IgD-negative memory B cell (primary cell): ENCODE data around the gene HIF3A. TPM values are rescaled to one million over a fixed set of nuclear protein-coding genes. Genes with fewer than 3 reads are reported as not detected.
"Not testable (repeated sequence)": the region's sequence is repeated elsewhere in the genome, so short reads cannot be mapped to it uniquely, and the experiment has no call there.

ENCODE experiments used
- H3K27ac Mint-ChIP-seq, 3 donors: one replicate each; pipeline ENCODE4 v1.8.0; 2020 to 2022; ENCODE audit warnings: mild to moderate bottlenecking in 3 of 3, mixed read lengths in 3 of 3, moderate library complexity in 1 of 3
- H3K27me3 Mint-ChIP-seq: one replicate; pipeline ENCODE4 v1.8.0; 2021; ENCODE audit warnings: mixed read lengths
- H3K36me3 Mint-ChIP-seq: one replicate; pipeline ENCODE4 v1.8.0; 2020; ENCODE audit warnings: mild to moderate bottlenecking, mixed read lengths
- H3K4me1 Mint-ChIP-seq, 3 donors: one replicate each; pipeline ENCODE4 v1.8.0; 2020 to 2022; ENCODE audit warnings: mixed read lengths in 3 of 3, mild to moderate bottlenecking in 1 of 3
- H3K4me3 Mint-ChIP-seq, 4 donors: one replicate each; pipeline ENCODE4 v1.8.0; 2020 to 2022; ENCODE audit warnings: mild to moderate bottlenecking in 4 of 4, mixed read lengths in 4 of 4, moderate library complexity in 3 of 4
- H3K9me3 Mint-ChIP-seq, 3 donors: one replicate each; pipeline ENCODE4 v1.8.0; 2020 to 2021; ENCODE audit warnings: mixed read lengths in 3 of 3, mild to moderate bottlenecking in 1 of 3
- polyA plus RNA-seq: library from polyadenylated mRNA; unstranded; fragments of 300-500 nt; fragmentation: Illumina TruSeq; gene quantifications from one replicate; pipeline ENCODE4 v1.2.3, GENCODE V29; 2021

HIF3A gene
- polyA plus RNA-seq, 1 donor from 2014 or later = not detected

- no peak overlapping the region for H3K4me3 Mint-ChIP-seq
- peaks cover 3% of the 10 kb centered on the region for H3K36me3 Mint-ChIP-seq
- H3K27ac Mint-ChIP-seq = no peak overlapping the region
- peaks cover 4% of the 10 kb centered on the region for H3K27me3 Mint-ChIP-seq
- peaks cover 4 to 12% (median 6%) of the 10 kb centered on the region in 3 donors for H3K9me3 Mint-ChIP-seq
- H3K4me1 Mint-ChIP-seq = no peaks in the 10 kb centered on the region
Measured at GRCh38 chr19:46303691-46304397, 7.0 kb downstream of the HIF3A start.

GRCh38 chr19:46306501-46306900, 9.7 kb downstream of the HIF3A start:
- Mint-ChIP-seq H3K4me3 (no peak overlapping the region), H3K27me3 (no peaks in the 10 kb centered on the region), H3K36me3 (peaks cover 3% of the 10 kb centered on the region), H3K27ac (no peak overlapping the region), H3K9me3 (peaks cover 6 to 12% (median 8%) of the 10 kb centered on the region in 3 donors), H3K4me1 (no peaks in the 10 kb centered on the region)

GRCh38 chr19:46308510-46308909, 11.7 kb downstream of the HIF3A start:
- peaks cover 3% of the 10 kb centered on the region for H3K36me3 Mint-ChIP-seq
- no peak overlapping the region for H3K27ac Mint-ChIP-seq
- H3K27me3 Mint-ChIP-seq = peaks cover 2% of the 10 kb centered on the region
- H3K4me3 Mint-ChIP-seq = no peak overlapping the region
- no peaks in the 10 kb centered on the region for H3K4me1 Mint-ChIP-seq
- H3K9me3 Mint-ChIP-seq = peaks cover 6 to 12% (median 8%) of the 10 kb centered on the region in 3 donors

- no peaks in the 10 kb centered on the region for H3K4me1 Mint-ChIP-seq
- H3K27ac Mint-ChIP-seq = no peak overlapping the region
- peaks cover 3% of the 10 kb centered on the region for H3K36me3 Mint-ChIP-seq
- peaks cover 6 to 12% (median 6%) of the 10 kb centered on the region in 3 donors for H3K9me3 Mint-ChIP-seq
- peaks cover 2% of the 10 kb centered on the region for H3K27me3 Mint-ChIP-seq
- H3K4me3 Mint-ChIP-seq = no peak overlapping the region
Measured at GRCh38 chr19:46309056-46309455, 12.2 kb downstream of the HIF3A start.

GRCh38 chr19:46311444-46311843, 14.6 kb downstream of the HIF3A start:
- no peaks in the 10 kb centered on the region for H3K4me1 Mint-ChIP-seq
- H3K27me3 Mint-ChIP-seq = peaks cover 2% of the 10 kb centered on the region
- peaks cover 3% of the 10 kb centered on the region for H3K36me3 Mint-ChIP-seq
- peaks cover 2 to 11% (median 4%) of the 10 kb centered on the region in 3 donors for H3K9me3 Mint-ChIP-seq
- H3K27ac Mint-ChIP-seq = no peak overlapping the region
- no peak overlapping the region for H3K4me3 Mint-ChIP-seq

GRCh38 chr19:46313540-46314469, 17.0 kb downstream of the HIF3A start:
- H3K27ac Mint-ChIP-seq, H3K36me3 Mint-ChIP-seq, H3K9me3 Mint-ChIP-seq, H3K27me3 Mint-ChIP-seq, H3K4me3 Mint-ChIP-seq, H3K4me1 Mint-ChIP-seq: not testable (repeated sequence)

DNA sequence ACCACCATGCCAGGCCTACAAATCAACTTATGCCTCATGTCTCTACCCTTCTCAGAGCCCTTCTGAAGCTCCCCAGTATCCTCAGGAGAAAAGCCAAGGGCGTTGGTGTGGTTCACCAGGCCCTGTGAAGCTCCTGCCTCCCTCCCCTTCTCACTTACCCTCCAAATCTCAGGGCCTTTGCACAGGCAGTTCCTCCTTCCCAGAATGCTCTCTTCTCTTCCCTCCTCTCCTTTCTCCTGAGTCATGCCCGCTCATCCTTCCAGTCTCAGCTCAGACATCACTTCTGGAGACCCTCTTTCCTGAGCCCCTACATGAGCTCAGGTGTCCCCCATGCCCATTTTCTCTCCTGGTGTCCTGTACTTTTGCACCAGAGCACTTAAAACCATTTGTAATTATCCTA, 20.5 kb downstream of the HIF3A start:
- no peaks in the 10 kb centered on the region for H3K36me3 Mint-ChIP-seq
- peaks cover 2% of the 10 kb centered on the region for H3K27me3 Mint-ChIP-seq
- no peak overlapping the region for H3K4me3 Mint-ChIP-seq
- peaks cover 0 to 4% (median 0%) of the 10 kb centered on the region in 3 donors for H3K4me1 Mint-ChIP-seq
- no peak overlapping the region for H3K27ac Mint-ChIP-seq
- H3K9me3 Mint-ChIP-seq = peaks cover 0 to 3% (median 0%) of the 10 kb centered on the region in 3 donors

- Mint-ChIP-seq H3K27me3 (no peaks in the 10 kb centered on the region), H3K27ac (no peak overlapping the region), H3K4me1 (peaks cover 0 to 4% (median 0%) of the 10 kb centered on the region in 3 donors), H3K9me3 (peaks cover 0 to 3% (median 2%) of the 10 kb centered on the region in 3 donors), H3K4me3 (no peak overlapping the region), H3K36me3 (peaks cover 2% of the 10 kb centered on the region)
Measured at GRCh38 chr19:46319613-46320012, 22.8 kb downstream of the HIF3A start.

- H3K4me3 Mint-ChIP-seq = no peak overlapping the region
- peaks cover 0 to 4% (median 0%) of the 10 kb centered on the region in 3 donors for H3K4me1 Mint-ChIP-seq
- H3K27ac Mint-ChIP-seq = peak overlapping the region in 1 of 3 donors; percentile 8
- H3K9me3 Mint-ChIP-seq = peaks cover under 1 to 6% (median 5%) of the 10 kb centered on the region in 3 donors
- peaks cover 2% of the 10 kb centered on the region for H3K36me3 Mint-ChIP-seq
- H3K27me3 Mint-ChIP-seq = peaks cover 3% of the 10 kb centered on the region
Measured at GRCh38 chr19:46320559-46320958, 23.7 kb downstream of the HIF3A start.

GRCh38 chr19:46321653-46322052, 24.8 kb downstream of the HIF3A start:
- H3K27me3 Mint-ChIP-seq = peaks cover 3% of the 10 kb centered on the region
- peaks cover 3 to 6% (median 3%) of the 10 kb centered on the region in 3 donors for H3K9me3 Mint-ChIP-seq
- peak overlapping the region in 1 of 3 donors; percentile 80 for H3K27ac Mint-ChIP-seq
- peaks cover 0 to 4% (median 0%) of the 10 kb centered on the region in 3 donors for H3K4me1 Mint-ChIP-seq
- peaks cover 4% of the 10 kb centered on the region for H3K36me3 Mint-ChIP-seq
- no peak overlapping the region for H3K4me3 Mint-ChIP-seq

DNA sequence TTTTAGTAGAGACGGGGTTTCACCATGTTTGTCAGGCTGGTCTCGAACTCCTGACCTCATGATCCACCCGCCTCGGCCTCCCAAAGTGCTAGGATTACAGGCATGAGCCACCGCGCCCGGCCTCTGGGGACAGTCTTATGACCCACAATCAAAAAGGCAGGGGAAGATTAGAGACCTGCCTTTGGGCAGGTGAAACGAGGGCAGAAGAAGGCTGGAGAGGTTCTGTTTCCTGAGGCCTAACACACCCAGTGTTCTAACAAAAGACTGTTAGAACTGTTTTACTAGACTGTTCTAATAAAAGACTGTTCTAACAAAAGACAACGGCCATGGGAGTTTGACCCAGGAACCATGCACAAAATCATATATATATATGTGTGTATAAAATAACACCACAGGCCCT, 26.4 kb downstream of the HIF3A start:
- H3K27me3 Mint-ChIP-seq, H3K4me1 Mint-ChIP-seq, H3K27ac Mint-ChIP-seq, H3K36me3 Mint-ChIP-seq: not testable (repeated sequence)
- Mint-ChIP-seq H3K4me3 (peak overlapping the region in 1 of 4 donors; percentile 45), H3K9me3 (peaks cover 7 to 11% (median 10%) of the 10 kb centered on the region in 3 donors)

- no peak overlapping the region for H3K4me3 Mint-ChIP-seq
- peaks cover 4% of the 10 kb centered on the region for H3K36me3 Mint-ChIP-seq
- peaks cover 3% of the 10 kb centered on the region for H3K27me3 Mint-ChIP-seq
- peaks cover 7 to 15% (median 12%) of the 10 kb centered on the region in 3 donors for H3K9me3 Mint-ChIP-seq
- H3K27ac Mint-ChIP-seq = no peak overlapping the region
- H3K4me1 Mint-ChIP-seq = no peaks in the 10 kb centered on the region
Measured at GRCh38 chr19:46324277-46324676, 27.4 kb downstream of the HIF3A start.

DNA sequence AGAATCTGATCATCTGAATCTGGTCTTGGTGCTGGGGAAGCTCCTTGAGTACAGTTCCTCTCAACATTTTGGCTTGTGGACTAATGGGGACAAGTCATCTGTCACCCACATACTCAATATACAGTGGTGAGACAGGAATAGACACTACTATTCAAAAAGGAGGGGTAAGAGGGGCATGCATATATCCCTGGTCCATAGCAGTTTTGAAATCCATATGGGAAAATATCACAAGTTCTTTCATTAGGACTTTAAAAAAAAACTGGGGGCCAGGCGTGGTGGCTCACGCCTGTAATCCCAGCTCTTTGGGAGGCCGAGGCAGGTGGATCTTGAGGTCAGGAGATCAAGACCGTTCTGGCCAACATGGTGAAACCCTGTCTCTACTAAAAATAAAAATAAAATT, 29.8 kb downstream of the HIF3A start:
- H3K4me3 Mint-ChIP-seq = no peak overlapping the region
- H3K36me3 Mint-ChIP-seq = peaks cover 6% of the 10 kb centered on the region
- peaks cover 7 to 15% (median 15%) of the 10 kb centered on the region in 3 donors for H3K9me3 Mint-ChIP-seq
- peaks cover 7% of the 10 kb centered on the region for H3K27me3 Mint-ChIP-seq
- H3K4me1 Mint-ChIP-seq = no peaks in the 10 kb centered on the region
- H3K27ac Mint-ChIP-seq = no peak overlapping the region

- Mint-ChIP-seq H3K27ac (no peak overlapping the region), H3K36me3 (peaks cover 6% of the 10 kb centered on the region)
Measured at GRCh38 chr19:46328079-46328478, 31.2 kb downstream of the HIF3A start.

DNA sequence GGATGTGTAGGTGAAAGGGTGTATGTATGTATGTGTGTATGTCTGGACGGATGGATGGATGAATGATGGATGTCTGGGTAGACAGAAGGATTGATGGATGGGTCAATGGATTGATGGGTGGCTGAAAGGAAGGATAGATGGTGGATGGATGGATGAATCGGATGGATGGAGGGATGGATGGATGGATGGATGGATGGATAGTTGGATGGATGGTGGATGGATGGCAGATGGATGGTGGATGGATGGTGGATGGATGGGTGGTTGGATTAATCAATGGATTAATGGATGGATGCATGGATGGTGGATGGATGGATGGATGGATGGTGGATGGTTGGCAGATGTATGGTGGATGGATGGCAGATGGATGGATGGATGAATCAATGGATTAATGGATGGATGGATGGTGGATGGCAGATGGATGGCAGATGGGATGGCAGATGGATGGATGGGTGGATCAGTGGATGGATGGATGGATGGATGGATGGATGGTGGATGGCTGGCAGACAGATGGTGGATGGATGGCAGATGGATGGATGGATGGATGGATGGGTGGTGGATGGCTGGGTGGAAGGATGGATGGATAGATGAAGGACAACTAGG, 33.6 kb downstream of the HIF3A start:
- no peak overlapping the region for H3K27ac Mint-ChIP-seq
- H3K4me1 Mint-ChIP-seq = no peaks in the 10 kb centered on the region
- peaks cover 7 to 14% (median 11%) of the 10 kb centered on the region in 3 donors for H3K9me3 Mint-ChIP-seq
- peak overlapping the region in 1 of 4 donors; percentile 23 for H3K4me3 Mint-ChIP-seq
- H3K36me3 Mint-ChIP-seq = peaks cover 5% of the 10 kb centered on the region
- H3K27me3 Mint-ChIP-seq = peaks cover 6% of the 10 kb centered on the region

More at GRCh38 chr19:46328079-46328478, 31.2 kb downstream of the HIF3A start:
- Mint-ChIP-seq H3K27me3 (peaks cover 7% of the 10 kb centered on the region), H3K4me3 (no peak overlapping the region), H3K9me3 (peaks cover 7 to 15% (median 15%) of the 10 kb centered on the region in 3 donors), H3K4me1 (no peaks in the 10 kb centered on the region)
